Hepatocyte (in vitro differentiated cells): ENCODE measurements around the gene VEGFB. TPM values are rescaled to one million over a fixed set of nuclear protein-coding genes. Genes with fewer than 3 reads are reported as not detected.

ENCODE experiments used
- DNase-seq: peaks from one replicate; pipeline ENCODE4 v3.0.0-alpha.2; 2016; ENCODE audit warnings: low spot score
- H2AFZ ChIP-seq: fragments of 200-600 bp; sonication (generic); 2 replicates; pipeline ENCODE4 v1.6.0; 2016; ENCODE audit warnings: antibody characterized with exemption, mild to moderate bottlenecking
- H3K27ac ChIP-seq: fragments of 200-600 bp; sonication (generic); 2 replicates; pipeline ENCODE4 v1.5.1; 2016; ENCODE audit warnings: mild to moderate bottlenecking
- H3K27me3 ChIP-seq: fragments of 200-600 bp; sonication (generic); 2 replicates; pipeline ENCODE4 v1.6.1; 2016
- H3K36me3 ChIP-seq: fragments of 200-600 bp; sonication (generic); replicated peaks from 2 replicates; pipeline ENCODE4 v1.5.1; 2016; ENCODE audit warnings: low read depth; ENCODE audit not compliant: insufficient read depth
- H3K4me1 ChIP-seq: fragments of 200-600 bp; sonication (generic); 2 replicates; pipeline ENCODE4 v1.5.1; 2016; ENCODE audit warnings: mild to moderate bottlenecking, moderate library complexity; ENCODE audit not compliant: insufficient read depth
- H3K4me2 ChIP-seq: fragments of 200-600 bp; sonication (generic); 2 replicates; pipeline ENCODE4 v1.6.0; 2016
- H3K4me3 ChIP-seq: fragments of 200-600 bp; sonication (generic); 2 replicates; pipeline ENCODE4 v1.5.1; 2016; ENCODE audit warnings: mild to moderate bottlenecking
- H3K79me2 ChIP-seq: fragments of 200-600 bp; sonication (generic); 2 replicates; pipeline ENCODE4 v1.6.0; 2017; ENCODE audit warnings: mild to moderate bottlenecking
- H3K9me2 ChIP-seq: fragments of 200-600 bp; sonication (generic); replicated peaks from 2 replicates; pipeline ENCODE4 v1.6.0; 2017; ENCODE audit warnings: mild to moderate bottlenecking; ENCODE audit not compliant: insufficient read depth
- H3K9me3 ChIP-seq: fragments of 200-600 bp; sonication (generic); 2 replicates; pipeline ENCODE4 v1.5.1; 2016; ENCODE audit warnings: low read depth, mild to moderate bottlenecking
- H4K20me1 ChIP-seq: fragments of 200-600 bp; sonication (generic); 2 replicates; pipeline ENCODE4 v1.6.0; 2016; ENCODE audit warnings: mild to moderate bottlenecking; ENCODE audit not compliant: insufficient read depth, poor library complexity, severe bottlenecking
- EZH2 ChIP-seq: fragments of 200-600 bp; sonication (generic); IDR thresholded peaks from 2 replicates; pipeline ENCODE4 v1.6.1; 2016; ENCODE audit warnings: antibody characterized with exemption, mild to moderate bottlenecking, borderline replicate concordance
- EZH2phosphoT487 ChIP-seq: fragments of 200-600 bp; sonication (generic); IDR thresholded peaks from one replicate; pipeline ENCODE4 v1.6.1; 2018; ENCODE audit warnings: antibody characterized with exemption, mild to moderate bottlenecking, low read depth, moderate library complexity; ENCODE audit not compliant: unreplicated experiment, severe bottlenecking
- WGBS: methylation state at CpG from one replicate; pipeline ENCODE4 v1.1.6; 2016; ENCODE audit warnings: low lambda C conversion rate; ENCODE audit errors: missing lambda C conversion rate; 5-methylcytosine and 5-hydroxymethylcytosine counted together
- polyA plus RNA-seq: library from polyadenylated mRNA; unstranded; fragments of >200 nt; fragmentation: Nextera tagmentation; extraction: Ambion mirVana; gene quantifications from 2 replicates; pipeline ENCODE4 v1.2.1, GENCODE V29; 2016
- total RNA-seq: library from RNA; depleted of rRNA; stranded (reverse); fragments of >200 nt; gene quantifications from 2 replicates; pipeline ENCODE4 v1.2.3, GENCODE V29; 2014
- TF ChIP-seq, protein P1 (sequence below): fragments of 200-600 bp; sonication (generic); IDR thresholded peaks from 2 replicates; pipeline ENCODE4 v1.5.1; 2016; ENCODE audit warnings: antibody characterized with exemption, mild to moderate bottlenecking; ENCODE audit not compliant: poor library complexity

The VEGFB gene
- total and polyA plus RNA-seq, 2 experiments from 2014 or later, result 29.1 to 116 TPM

DNA sequence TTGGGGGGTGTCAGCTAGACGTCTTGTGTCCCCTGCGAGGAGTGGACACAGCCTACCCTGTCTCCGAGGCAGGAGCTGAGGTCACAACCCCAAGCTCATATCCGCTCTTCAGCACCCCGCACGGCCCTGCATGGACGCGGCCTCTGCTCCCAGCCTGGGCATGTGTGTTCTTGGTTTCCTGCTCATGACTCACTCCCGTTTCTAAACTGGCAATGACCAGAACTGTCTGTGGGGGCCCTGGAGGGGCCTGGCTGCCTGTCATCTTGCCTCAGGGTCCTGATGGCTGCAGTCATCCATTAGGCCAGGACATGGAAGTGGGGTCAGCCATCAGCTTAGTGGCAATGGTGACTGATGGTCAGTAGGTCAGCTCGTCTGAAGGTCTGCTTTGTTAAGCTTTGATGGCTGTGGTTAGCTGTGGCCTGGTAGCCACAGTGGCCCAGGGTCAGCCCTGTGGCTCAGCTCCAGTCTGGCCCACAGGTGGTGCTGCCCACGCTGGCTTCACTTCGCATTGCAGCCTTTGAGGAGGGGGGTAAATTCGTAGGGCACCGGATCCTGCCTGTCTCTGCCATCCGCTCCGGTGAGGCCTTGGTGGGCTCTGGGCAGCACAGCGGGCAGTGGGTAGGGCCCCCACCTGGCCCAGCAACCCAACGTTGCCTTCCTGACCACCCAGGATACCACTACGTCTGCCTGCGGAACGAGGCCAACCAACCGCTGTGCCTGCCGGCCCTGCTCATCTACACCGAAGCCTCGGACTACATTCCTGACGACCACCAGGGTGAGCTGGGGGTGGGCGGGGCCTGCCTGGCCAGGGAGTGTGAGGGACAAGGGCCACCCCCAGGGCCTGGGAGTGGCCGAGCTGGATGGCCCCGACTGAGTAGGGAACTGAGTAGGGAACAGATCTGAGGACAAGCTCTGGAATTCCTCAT, 28.9 kb downstream of the VEGFB start:
- 84% methylated on average over 29 of the region's 29 CpGs for WGBS
- no peaks in the 10 kb centered on the region for H4K20me1 ChIP-seq
- TF ChIP-seq EZH2phosphoT487 (no peak), EZH2 (no peak)
- TF ChIP-seq, protein P1, sequence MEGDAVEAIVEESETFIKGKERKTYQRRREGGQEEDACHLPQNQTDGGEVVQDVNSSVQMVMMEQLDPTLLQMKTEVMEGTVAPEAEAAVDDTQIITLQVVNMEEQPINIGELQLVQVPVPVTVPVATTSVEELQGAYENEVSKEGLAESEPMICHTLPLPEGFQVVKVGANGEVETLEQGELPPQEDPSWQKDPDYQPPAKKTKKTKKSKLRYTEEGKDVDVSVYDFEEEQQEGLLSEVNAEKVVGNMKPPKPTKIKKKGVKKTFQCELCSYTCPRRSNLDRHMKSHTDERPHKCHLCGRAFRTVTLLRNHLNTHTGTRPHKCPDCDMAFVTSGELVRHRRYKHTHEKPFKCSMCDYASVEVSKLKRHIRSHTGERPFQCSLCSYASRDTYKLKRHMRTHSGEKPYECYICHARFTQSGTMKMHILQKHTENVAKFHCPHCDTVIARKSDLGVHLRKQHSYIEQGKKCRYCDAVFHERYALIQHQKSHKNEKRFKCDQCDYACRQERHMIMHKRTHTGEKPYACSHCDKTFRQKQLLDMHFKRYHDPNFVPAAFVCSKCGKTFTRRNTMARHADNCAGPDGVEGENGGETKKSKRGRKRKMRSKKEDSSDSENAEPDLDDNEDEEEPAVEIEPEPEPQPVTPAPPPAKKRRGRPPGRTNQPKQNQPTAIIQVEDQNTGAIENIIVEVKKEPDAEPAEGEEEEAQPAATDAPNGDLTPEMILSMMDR, result no peak
- H3K79me2 ChIP-seq, result no peaks in the 10 kb centered on the region
- no peak overlapping the region for H3K27ac ChIP-seq
- H3K9me2 ChIP-seq, result no peaks in the 10 kb centered on the region
- no peak overlapping the region for H3K4me2 ChIP-seq
- H3K4me3 ChIP-seq, result no peak overlapping the region
- H3K27me3 ChIP-seq, result no peaks in the 10 kb centered on the region
- DNase-seq, result no peak
- no peaks in the 10 kb centered on the region for H3K36me3 ChIP-seq
- no peaks in the 10 kb centered on the region for H3K9me3 ChIP-seq
- peaks cover 5% of the 10 kb centered on the region for H3K4me1 ChIP-seq
- no peak overlapping the region for H2AFZ ChIP-seq

DNA sequence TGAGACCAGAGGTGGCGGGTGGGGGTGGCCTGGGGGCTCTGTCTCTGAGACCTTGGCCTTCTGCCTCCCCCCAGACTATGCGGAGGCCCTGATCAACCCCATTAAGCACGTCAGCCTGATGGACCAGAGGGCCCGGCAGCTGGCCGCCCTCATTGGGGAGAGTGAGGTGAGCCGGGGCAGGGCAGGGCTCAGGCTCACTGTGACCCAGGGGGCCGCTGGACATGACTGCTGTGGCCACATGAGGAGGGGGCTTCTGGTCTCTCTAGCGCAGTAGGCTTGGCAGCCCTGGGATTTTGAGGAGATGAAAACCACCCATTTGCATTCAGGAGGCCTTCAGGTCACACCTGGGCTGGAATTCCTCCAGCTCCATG, 29.5 kb downstream of the VEGFB start:
- no peak for DNase-seq
- no peak overlapping the region for H3K4me2 ChIP-seq
- TF ChIP-seq EZH2phosphoT487 (no peak), EZH2 (no peak)
- TF ChIP-seq, protein P1, result no peak
- H3K4me1 ChIP-seq, result peaks cover 11% of the 10 kb centered on the region
- WGBS, result 89% methylated on average over 7 of the region's 8 CpGs
- no peak overlapping the region for H3K4me3 ChIP-seq
- H3K79me2 ChIP-seq, result no peaks in the 10 kb centered on the region
- no peaks in the 10 kb centered on the region for H4K20me1 ChIP-seq
- no peak overlapping the region for H2AFZ ChIP-seq
- H3K27ac ChIP-seq, result no peak overlapping the region
- no peaks in the 10 kb centered on the region for H3K9me2 ChIP-seq
- H3K9me3 ChIP-seq, result no peaks in the 10 kb centered on the region
- H3K36me3 ChIP-seq, result no peaks in the 10 kb centered on the region
- H3K27me3 ChIP-seq, result no peaks in the 10 kb centered on the region

DNA sequence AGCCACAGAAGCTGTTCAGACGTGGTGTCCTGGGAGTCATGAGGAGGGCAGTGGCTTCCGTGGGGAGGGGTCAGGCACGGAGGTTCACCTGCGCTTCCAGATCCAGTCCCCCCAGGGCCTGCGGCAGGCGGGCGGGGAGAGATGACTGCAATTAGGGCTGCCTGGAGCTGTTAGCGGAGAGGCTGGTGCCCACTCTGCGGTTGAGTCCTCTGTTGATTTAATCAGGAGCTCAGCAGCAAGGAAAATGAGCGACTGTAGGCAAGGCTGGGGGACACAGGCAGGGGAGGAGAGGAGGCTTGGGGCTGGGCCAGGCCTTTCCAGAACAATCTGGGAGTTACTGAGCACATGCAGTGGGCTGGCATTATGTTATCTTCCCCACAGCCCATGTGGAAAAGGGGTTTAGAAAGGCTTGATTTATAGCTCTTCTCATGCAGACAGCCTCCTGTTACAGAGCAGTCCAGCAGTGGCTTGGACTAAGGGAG, 30.0 kb downstream of the VEGFB start:
- H3K36me3 ChIP-seq, result no peaks in the 10 kb centered on the region
- no peak overlapping the region for H3K4me2 ChIP-seq
- 84% methylated on average over 10 of the region's 10 CpGs for WGBS
- no peak for DNase-seq
- H4K20me1 ChIP-seq, result no peaks in the 10 kb centered on the region
- H3K9me3 ChIP-seq, result no peaks in the 10 kb centered on the region
- H3K4me3 ChIP-seq, result no peak overlapping the region
- no peaks in the 10 kb centered on the region for H3K27me3 ChIP-seq
- H3K9me2 ChIP-seq, result no peaks in the 10 kb centered on the region
- H3K27ac ChIP-seq, result no peak overlapping the region
- no peaks in the 10 kb centered on the region for H3K79me2 ChIP-seq
- no peak overlapping the region for H2AFZ ChIP-seq
- TF ChIP-seq EZH2 (no peak), EZH2phosphoT487 (no peak)
- TF ChIP-seq, protein P1, result no peak
- peaks cover 12% of the 10 kb centered on the region for H3K4me1 ChIP-seq
